ENCODE measurements around the gene JAKMIP1.

DNA sequence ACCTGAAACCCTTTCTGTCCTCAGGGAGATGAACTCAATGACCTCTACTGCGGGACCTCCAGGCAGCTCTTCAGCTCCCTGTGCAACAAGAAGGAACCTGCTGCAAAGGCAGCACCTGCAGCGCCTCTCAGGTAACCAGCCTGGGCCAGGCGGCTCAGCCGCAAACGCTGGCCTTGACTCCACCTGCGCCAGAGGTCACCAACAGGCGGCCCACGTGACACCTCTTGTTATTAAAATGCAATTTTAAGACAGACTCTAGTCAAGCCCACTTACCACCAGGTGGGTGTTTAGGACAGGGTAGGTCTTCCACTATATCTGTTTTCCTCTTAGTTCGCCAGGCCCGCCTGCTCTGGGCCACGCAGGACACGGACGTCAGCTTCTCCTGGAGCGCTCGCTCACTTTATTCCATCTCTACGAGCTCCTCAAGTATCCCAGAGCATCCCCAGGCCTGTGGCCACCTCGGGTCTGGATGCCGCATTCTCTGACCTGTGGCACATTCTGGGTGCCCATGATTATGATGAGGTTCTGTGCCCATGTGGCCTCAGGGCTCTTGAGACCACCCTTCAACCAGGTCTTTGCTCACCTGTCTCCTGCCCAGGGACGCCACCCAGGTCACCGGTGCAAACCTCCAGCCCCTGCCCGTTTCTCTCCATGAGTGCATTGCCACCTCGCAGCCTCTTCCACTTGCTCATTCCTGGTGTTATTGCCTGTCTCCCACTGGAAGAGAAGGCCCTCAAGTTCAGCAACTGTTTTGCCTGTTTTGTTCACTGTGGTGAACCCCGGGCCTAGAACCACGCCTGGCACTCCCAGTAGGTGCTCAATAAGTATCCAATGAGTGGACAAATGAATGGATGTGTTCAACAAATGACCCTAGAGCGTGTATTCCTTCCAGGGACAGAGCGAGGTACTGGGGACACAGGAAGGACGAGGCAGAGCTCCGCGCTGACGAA lies 32.8 kb upstream of the JAKMIP1 start:
- TF ChIP-seq FOXM1 (IDR thresholded peaks at IDR 0.05; ENCODE audit: borderline replicate concordance) = no peak
- no peak for TF ChIP-seq PKNOX1 (IDR thresholded peaks at IDR 0.05)
- TF ChIP-seq SP1 (IDR thresholded peaks at IDR 0.05) = no peak
- TF ChIP-seq SUZ12 (IDR thresholded peaks at IDR 0.05) = no peak
- TF ChIP-seq ARNT (IDR thresholded peaks at IDR 0.05) = no peak
- TF ChIP-seq FOXA1 (IDR thresholded peaks at IDR 0.05) = no peak
- TF ChIP-seq ELF4 (IDR thresholded peaks at IDR 0.05) = no peak
